Esophagus mucosa (tissue), 1 donor: ENCODE measurements around the gene ACTR8. TPM values are rescaled to one million over a fixed set of nuclear protein-coding genes. Genes with fewer than 3 reads are reported as not detected.

Experiments
- ATAC-seq: fragments of 200-7000 bp; cut with Tn5 transposase; one replicate; pipeline ENCODE4 v1.9.1; 2020
- total RNA-seq: library from RNA; stranded (reverse); gene quantifications from one replicate; pipeline ENCODE4 v1.2.4, GENCODE V29; 2023
- donor health status: DM: yes; HTN: yes; CAD: no.

ACTR8 gene
- total RNA-seq, 1 donor from 2014 or later, result 17.1 TPM

DNA sequence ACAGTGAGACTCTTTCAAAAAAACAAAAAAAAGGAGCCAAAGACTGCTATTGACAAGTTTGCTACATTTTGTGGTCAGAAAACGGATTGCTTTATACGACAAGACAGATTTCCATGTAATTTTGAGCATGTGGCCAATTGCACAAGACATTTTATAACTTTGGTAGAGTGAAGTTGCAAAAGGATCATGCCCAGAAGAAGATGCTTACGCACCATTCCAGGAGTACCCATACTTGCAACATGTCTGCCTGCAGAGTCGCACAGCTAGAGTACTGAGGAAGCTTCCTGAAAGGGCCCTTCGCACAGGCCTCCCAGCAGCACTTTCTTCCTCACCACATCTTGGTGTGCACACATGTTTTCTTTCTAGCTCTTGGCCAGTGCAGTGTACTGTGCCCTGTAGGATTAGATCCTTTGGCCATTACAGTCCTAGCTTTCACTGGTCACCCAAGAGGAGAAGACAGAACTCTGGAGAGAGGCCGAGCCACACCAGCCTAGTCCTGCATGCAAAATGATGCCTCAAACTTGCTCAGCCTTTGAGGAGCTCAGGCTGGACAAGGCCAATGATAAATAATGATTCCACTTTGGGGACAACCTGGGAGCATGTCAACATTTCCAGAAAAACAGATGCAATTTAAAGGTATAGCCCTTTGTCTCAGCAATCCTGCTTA is 47.4 kb downstream of the ACTR8 start:
- no peak for ATAC-seq

- no peak for ATAC-seq
Observed at GRCh38 chr3:53833700-53834099, 48.3 kb downstream of the ACTR8 start.

GRCh38 chr3:53833053-53833645 is 48.8 kb downstream of the ACTR8 start:
- no peak for ATAC-seq

GRCh38 chr3:53830944-53831343 is 51.0 kb downstream of the ACTR8 start:
- no peak for ATAC-seq

GRCh38 chr3:53829605-53830004 is 52.3 kb downstream of the ACTR8 start:
- ATAC-seq, result no peak

GRCh38 chr3:53828581-53828980 is 53.4 kb downstream of the ACTR8 start:
- ATAC-seq, result no peak

DNA sequence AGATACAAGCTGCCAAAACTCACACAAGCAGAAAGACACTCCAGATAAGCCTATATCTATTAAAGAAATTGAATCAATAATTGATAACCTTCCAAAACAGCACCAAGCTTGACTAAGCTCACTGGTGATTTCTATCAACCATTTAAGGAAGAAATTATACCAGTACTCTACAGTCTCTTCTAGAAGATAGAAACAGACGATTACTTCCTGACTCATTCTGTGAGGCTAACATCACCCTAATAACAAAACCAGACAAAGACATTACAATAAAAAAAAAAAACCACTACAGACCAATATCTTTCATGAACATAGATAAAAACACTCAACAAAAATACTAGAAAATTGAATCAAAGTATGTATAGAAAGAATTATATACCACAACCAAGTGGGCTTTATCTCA is 55.9 kb downstream of the ACTR8 start:
- no peak for ATAC-seq

- no peak for ATAC-seq
Observed at GRCh38 chr3:53824795-53825194, 57.2 kb downstream of the ACTR8 start.

- no peak for ATAC-seq
Observed at GRCh38 chr3:53823956-53824657, 57.8 kb downstream of the ACTR8 start.

- ATAC-seq, result no peak
Observed at GRCh38 chr3:53823026-53823955, 58.7 kb downstream of the ACTR8 start.

DNA sequence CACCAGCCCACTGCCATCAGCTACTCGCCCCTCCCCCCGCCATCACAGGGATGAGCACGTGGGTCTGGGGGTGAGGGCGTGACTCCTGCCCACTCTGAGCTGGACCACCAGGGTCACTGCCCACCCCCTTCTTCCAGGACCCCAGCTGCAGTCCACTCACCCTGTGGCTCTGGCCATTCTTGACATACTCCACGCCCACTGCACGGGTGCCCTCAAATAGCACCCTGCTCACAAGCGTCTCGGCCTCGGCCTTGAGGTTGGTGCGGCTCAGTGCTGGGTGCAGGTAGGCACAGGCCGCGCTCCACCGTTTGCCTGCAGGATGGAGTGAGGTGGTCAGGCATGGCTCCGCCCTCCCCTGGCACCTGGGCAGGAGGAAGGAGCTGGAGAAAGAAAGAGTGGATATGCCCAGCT is 59.6 kb downstream of the ACTR8 start:
- ATAC-seq, result no peak

DNA sequence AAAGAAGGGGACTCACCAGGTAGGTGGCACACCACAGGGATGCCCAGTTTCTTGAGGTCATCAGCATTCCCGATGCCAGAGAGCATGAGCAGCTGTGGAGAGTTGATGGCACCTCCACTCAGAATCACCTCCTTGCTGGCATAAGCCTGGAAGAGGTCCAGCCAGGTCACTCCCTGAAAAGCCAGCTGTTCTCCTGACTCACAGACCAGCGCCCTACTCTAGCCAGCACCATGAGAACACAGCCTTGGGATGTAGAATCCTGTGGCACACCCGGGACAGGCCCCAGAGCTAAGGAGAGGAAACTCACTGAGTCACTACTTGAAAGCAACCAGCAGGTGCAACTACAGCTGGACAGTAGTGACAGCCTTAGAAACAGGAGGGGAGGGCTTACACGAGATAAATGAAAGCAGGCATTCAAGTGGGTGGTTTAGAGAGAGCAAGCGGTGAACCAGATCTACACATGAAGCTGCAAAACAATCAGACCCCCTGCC is 60.3 kb downstream of the ACTR8 start:
- peak; percentile 95 for ATAC-seq

DNA sequence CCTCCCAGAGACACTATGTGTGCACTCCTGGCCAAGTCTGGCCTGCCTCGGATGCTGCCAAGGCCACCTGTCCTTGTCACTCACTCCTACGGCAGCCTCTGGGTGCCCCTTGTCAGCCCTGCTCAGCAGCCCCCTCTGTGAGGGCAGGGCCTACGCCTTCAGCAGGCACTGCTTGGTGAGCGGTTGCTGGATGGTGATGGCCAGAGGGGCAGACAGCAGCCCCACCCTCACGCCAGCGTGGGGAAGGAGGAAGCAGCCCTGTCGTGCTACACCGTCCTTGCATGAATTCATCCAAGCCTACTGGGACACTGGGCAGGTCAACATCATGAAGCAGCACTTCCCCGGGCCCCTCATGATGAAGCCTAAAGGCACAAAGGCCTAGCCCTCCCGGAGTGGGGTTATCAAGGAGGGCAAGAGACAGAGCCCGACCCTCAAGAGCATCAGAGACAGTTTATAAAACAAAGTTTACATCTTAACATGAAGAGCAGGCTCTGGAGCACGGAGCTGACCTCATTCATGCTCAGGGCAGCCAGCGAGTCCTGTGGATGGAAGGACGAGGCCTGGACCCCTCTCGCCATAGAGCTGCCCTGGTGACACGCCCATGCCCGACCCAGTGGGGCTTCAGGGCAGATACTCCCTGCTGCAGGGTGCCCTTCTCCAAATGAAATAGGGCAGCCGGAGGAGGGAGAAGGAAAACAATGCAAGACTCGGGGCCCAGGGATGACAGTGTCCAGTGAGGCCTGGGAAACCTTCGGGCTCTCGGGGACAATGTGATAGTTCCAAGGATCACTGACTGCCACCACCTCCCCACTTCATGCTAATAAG is 61.0 kb downstream of the ACTR8 start:
- no peak for ATAC-seq

- no peak for ATAC-seq
Observed at GRCh38 chr3:53820084-53820483, 61.9 kb downstream of the ACTR8 start.

- ATAC-seq, result no peak
Observed at GRCh38 chr3:53819163-53819868, 62.6 kb downstream of the ACTR8 start.

GRCh38 chr3:53818221-53819162 is 63.5 kb downstream of the ACTR8 start:
- no peak for ATAC-seq

GRCh38 chr3:53817809-53818208 is 64.1 kb downstream of the ACTR8 start:
- no peak for ATAC-seq

DNA sequence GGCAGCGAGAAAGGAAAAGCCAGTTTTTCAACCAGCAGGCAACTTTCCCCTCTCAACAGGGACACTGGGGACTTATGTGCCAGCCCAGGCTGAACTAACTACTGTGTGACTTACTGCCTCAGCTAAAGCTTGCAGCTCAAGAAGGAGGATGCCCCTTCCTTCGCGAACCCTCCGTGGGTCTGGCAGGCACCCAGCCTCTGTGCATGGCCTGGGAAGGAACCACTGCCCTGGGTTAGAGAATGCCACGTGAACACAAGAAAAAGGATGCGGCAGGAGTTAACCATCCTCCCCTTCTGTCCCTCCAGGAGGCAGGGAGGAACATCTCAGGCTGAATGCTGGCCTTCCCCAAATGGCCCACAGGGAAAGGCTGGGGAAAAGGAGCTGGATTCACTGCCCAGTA is 64.7 kb downstream of the ACTR8 start:
- no peak for ATAC-seq
